ENCODE measurements around the gene CRYBG2. TPM values are rescaled to one million over a fixed set of nuclear protein-coding genes. Genes with fewer than 3 reads are reported as not detected.

Gene CRYBG2
- total RNA-seq, 4 donors from 2014 or later = not detected

DNA sequence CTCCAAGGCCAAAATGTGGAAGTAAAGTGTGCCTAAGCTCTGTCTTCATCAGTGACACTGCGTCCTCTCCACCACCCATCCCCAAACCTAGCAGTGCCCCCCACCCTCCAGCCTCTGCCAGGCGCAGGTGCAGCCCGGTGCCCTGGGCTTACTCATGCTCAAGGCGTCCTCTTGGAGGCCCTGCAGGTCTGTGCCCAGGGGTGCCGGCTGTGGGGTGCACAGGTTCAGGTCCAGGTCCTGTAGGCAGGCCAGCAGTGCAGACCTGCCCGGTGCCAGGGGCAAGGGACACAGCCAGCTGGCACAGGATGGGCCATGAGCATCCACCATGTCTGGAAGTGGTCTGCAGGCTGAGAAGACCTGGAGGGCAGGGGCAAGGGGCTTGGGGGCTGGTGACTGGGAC is 13.5 kb upstream of the CRYBG2 start:
- Histone ChIP-seq H3K9me3 (no peaks in the 10 kb centered on the region), H3K4me3 (no peak overlapping the region), H3K27ac (no peak overlapping the region), H3K27me3 (peaks cover 0 to 11% (median 3%) of the 10 kb centered on the region in 3 donors), H3K4me1 (no peaks in the 10 kb centered on the region), H3K36me3 (no peaks in the 10 kb centered on the region)
- intact Hi-C loops (cut with DNase I; ENCODE audit: low total_unique reads) = no loop called here
- in situ Hi-C loops (cut with MboI; ENCODE audit: low sequenced_read_pairs in 4 of 4) = no loop called here
- DNase-seq (no peak), ATAC-seq (no peak)
- no peak for TF ChIP-seq POLR2A (IDR thresholded peaks at IDR 0.05)
- TF ChIP-seq, protein P1, sequence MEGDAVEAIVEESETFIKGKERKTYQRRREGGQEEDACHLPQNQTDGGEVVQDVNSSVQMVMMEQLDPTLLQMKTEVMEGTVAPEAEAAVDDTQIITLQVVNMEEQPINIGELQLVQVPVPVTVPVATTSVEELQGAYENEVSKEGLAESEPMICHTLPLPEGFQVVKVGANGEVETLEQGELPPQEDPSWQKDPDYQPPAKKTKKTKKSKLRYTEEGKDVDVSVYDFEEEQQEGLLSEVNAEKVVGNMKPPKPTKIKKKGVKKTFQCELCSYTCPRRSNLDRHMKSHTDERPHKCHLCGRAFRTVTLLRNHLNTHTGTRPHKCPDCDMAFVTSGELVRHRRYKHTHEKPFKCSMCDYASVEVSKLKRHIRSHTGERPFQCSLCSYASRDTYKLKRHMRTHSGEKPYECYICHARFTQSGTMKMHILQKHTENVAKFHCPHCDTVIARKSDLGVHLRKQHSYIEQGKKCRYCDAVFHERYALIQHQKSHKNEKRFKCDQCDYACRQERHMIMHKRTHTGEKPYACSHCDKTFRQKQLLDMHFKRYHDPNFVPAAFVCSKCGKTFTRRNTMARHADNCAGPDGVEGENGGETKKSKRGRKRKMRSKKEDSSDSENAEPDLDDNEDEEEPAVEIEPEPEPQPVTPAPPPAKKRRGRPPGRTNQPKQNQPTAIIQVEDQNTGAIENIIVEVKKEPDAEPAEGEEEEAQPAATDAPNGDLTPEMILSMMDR (IDR thresholded peaks at IDR 0.05 in 4 of 5, conservative IDR thresholded peaks at IDR 0.05 in 1 of 5) = no peak

DNA sequence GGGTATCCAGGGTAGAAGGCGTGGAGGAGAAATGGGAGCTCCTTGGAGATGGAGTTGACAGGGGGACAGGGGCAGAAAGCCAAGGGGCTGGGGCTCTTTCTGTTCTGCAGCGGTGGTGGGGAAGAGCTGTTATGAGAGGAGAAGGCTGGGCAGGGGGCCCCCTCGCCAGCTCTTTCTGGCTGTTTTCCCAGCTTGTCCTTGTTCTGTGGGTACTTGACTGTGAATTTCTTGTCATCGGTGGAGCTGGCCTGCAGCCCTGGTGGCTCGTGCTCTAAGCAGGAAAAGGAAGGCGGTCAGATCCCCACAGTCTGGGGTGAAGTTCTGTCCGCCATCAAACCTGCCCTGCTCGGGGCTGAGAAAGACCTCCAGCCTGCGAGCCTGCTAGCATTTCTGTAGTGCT is 11.0 kb upstream of the CRYBG2 start:
- H3K36me3 ChIP-seq = no peaks in the 10 kb centered on the region
- no peak for ATAC-seq
- intact Hi-C loops (cut with DNase I; ENCODE audit: low total_unique reads) (no loop called here), in situ Hi-C loops (cut with MboI; ENCODE audit: low sequenced_read_pairs in 4 of 4) (no loop called here)
- no peaks in the 10 kb centered on the region for H3K9me3 ChIP-seq
- no peak overlapping the region for H3K27ac ChIP-seq
- peaks cover 0 to 5% of the 10 kb centered on the region in 2 donors for H3K4me1 ChIP-seq
- no peak overlapping the region for H3K4me3 ChIP-seq
- no peak for TF ChIP-seq POLR2A (IDR thresholded peaks at IDR 0.05)
- TF ChIP-seq, protein P1 (IDR thresholded peaks at IDR 0.05 in 4 of 5, conservative IDR thresholded peaks at IDR 0.05 in 1 of 5) = no peak
- DNase-seq = no peak
- peaks cover 18 to 34% (median 24%) of the 10 kb centered on the region in 3 donors for H3K27me3 ChIP-seq

- Histone ChIP-seq H3K4me3 (no peak overlapping the region), H3K36me3 (no peaks in the 10 kb centered on the region), H3K4me1 (peaks cover 0 to 5% of the 10 kb centered on the region in 2 donors), H3K9me3 (no peaks in the 10 kb centered on the region), H3K27me3 (peaks cover 27 to 42% (median 33%) of the 10 kb centered on the region in 3 donors), H3K27ac (no peak overlapping the region)
- DNase-seq (peak; percentile 20 to 55), ATAC-seq (peak; percentile 39 to 79)
- in situ Hi-C loops (cut with MboI; ENCODE audit: low sequenced_read_pairs in 4 of 4) (no loop called here), intact Hi-C loops (cut with DNase I; ENCODE audit: low total_unique reads) (no loop called here)
- TF ChIP-seq, protein P1 (IDR thresholded peaks at IDR 0.05 in 4 of 5, conservative IDR thresholded peaks at IDR 0.05 in 1 of 5) = peak; percentile 55 to 85 (median 76)
- TF ChIP-seq POLR2A (IDR thresholded peaks at IDR 0.05) = no peak
Measured at GRCh38 chr1:26363549-26364448, 9.9 kb upstream of the CRYBG2 start.

DNA sequence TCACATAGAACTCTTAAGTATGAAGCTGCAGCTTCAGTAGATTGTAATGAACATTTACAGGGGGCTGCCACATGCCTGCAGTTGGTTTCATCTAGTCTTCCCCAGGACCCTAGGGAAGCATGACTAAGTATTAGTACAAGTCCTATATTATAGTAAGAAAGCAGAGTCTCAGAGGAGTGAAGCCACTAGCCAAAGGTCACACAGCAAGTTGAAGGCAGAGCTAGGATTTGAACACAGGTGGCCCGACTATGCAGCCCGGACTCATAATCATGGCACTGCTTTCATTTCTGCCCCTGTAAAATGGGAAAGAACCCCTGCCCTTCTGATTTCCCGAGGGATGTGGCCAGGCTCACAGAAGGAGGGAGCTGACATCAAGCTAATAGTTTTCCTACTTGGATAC is 8.4 kb upstream of the CRYBG2 start:
- Histone ChIP-seq H3K4me1 (peaks cover 0 to 5% of the 10 kb centered on the region in 2 donors), H3K27me3 (peaks cover 35 to 47% (median 38%) of the 10 kb centered on the region in 3 donors), H3K36me3 (no peaks in the 10 kb centered on the region), H3K9me3 (no peaks in the 10 kb centered on the region), H3K4me3 (no peak overlapping the region), H3K27ac (no peak overlapping the region)
- no peak for ATAC-seq
- in situ Hi-C loops (cut with MboI; ENCODE audit: low sequenced_read_pairs in 4 of 4) = no loop called here
- TF ChIP-seq, protein P1 (IDR thresholded peaks at IDR 0.05 in 4 of 5, conservative IDR thresholded peaks at IDR 0.05 in 1 of 5) = no peak
- TF ChIP-seq POLR2A (IDR thresholded peaks at IDR 0.05) = no peak
- intact Hi-C loops (cut with DNase I; ENCODE audit: low total_unique reads) = no loop called here
- DNase-seq = no peak

All from gastrocnemius medialis (tissue), 4 donors.